Measurements from ENCODE around the gene PUM2. TPM values are rescaled to one million over a fixed set of nuclear protein-coding genes. Genes with fewer than 3 reads are reported as not detected.

The PUM2 gene
- total and polyA plus RNA-seq, 2 of the 13 experiments (the other 11 are each of a cell fraction or from before 2014, with no cell fraction given), result 69.6 to 69.8 TPM

GRCh38 chr2:20352581-20353216, 2.1 kb upstream of the PUM2 start:
- Histone ChIP-seq H3K36me3 (replicated peaks in 1 of 2; ENCODE audit: control insufficient read depth in 1 of 2, insufficient read depth in 2 of 2, low read length in 2 of 2) (peaks cover 0 to 2% of the 10 kb centered on the region in 2 experiments; a peak in 1 of 5 replicates), H3K9me3 (ENCODE audit: low read length) (no peaks in the 10 kb centered on the region), H3K4me2 (ENCODE audit: low read depth, low read length) (peak overlapping the region; percentile 99), H3K27me3 (ENCODE audit: control insufficient read depth in 1 of 2, insufficient read depth in 2 of 2, low read length in 2 of 2) (no peaks in the 10 kb centered on the region; a peak in 1 of 5 replicates), H3K79me2 (ENCODE audit: insufficient read depth, low read length) (peaks cover 28% of the 10 kb centered on the region), H3K4me3 (replicated peaks in 1 of 3; ENCODE audit: insufficient read depth in 1 of 3, low read depth in 2 of 3, low read length in 3 of 3) (peak overlapping the region; percentile 73 to 96 (median 83); a peak in 5 of 6 replicates), H3K9ac (ENCODE audit: insufficient read depth, low read depth, low read length) (peak overlapping the region; percentile 89), H3K4me1 (ENCODE audit: insufficient read depth, low read length) (peaks cover 43% of the 10 kb centered on the region), H4K20me1 (ENCODE audit: insufficient read depth, low read length) (peaks cover 24% of the 10 kb centered on the region), H3K27ac (ENCODE audit: extremely low read length, insufficient read depth, low read length) (no peak overlapping the region), H2AFZ (ENCODE audit: low read length) (peak overlapping the region; percentile 34)
- ATAC-seq (no peak), DNase-seq (ENCODE audit: low spot score) (no peak), FAIRE-seq (no peak)
- ChIA-PET POLR2A (interaction anchor here (1.0 to 2.8 kb wide), 10 partner anchors 8 to 244 kb away, joined by 3 to 13 read pairs (median 4); partner anchors contain the start of genes RHOB and SDC1), CTCF (ENCODE audit: low intra/inter-chr PET ratio, low total read pairs) (no interaction called here)
- 21% methylated on average over 5 of the region's 5 CpGs for WGBS (ENCODE audit: low lambda C conversion rate)
- in situ Hi-C loops (cut with HindIII; ENCODE audit: extremely low pct_ligation_motif_present, low pct_unique_long_range_greater_than_20kb) (no loop called here), intact Hi-C loops (cut with micrococcal nuclease; ENCODE audit: unreplicated experiment) (no loop called here)
- no TSS peak for BruUV-seq (replicated peaks)
- TF ChIP-seq DR1 (CRISPR knock-in tag; IDR thresholded peaks at IDR 0.05), result no peak
- no peak for TF ChIP-seq NR0B2 (CRISPR knock-in tag; IDR thresholded peaks at IDR 0.05)
- TF ChIP-seq BHLHE40 (IDR thresholded peaks at IDR 0.05; ENCODE audit: low read length), result peak; percentile 62; the same call in 1 of the 2 replicates
- TF ChIP-seq ZNF777 (CRISPR knock-in tag; IDR thresholded peaks at IDR 0.05), result no peak
- no peak for TF ChIP-seq IRF9 (CRISPR knock-in tag; IDR thresholded peaks at IDR 0.05; ENCODE audit: borderline replicate concordance)
- TF ChIP-seq MTA1 (CRISPR knock-in tag; IDR thresholded peaks at IDR 0.05; ENCODE audit: borderline replicate concordance), result no peak
- peak; percentile 10; the same call in 1 of the 2 replicates for TF ChIP-seq TFE3 (CRISPR knock-in tag; IDR thresholded peaks at IDR 0.05)
- 0 out of 2 replicates have a peak, but pooled peaks have one; percentile 6 for TF ChIP-seq ZSCAN29 (CRISPR knock-in tag; conservative IDR thresholded peaks at IDR 0.05)
- no peak for TF ChIP-seq AGO2 (optimal IDR thresholded peaks at IDR 0.05; ENCODE audit: low read depth, low read length)
- no peak for TF ChIP-seq XRCC5 (optimal IDR thresholded peaks at IDR 0.05; ENCODE audit: low read length)
- TF ChIP-seq SSRP1 (CRISPR knock-in tag; IDR thresholded peaks at IDR 0.05), result no peak
- no peak for TF ChIP-seq SIN3A (IDR thresholded peaks at IDR 0.05; ENCODE audit: borderline replicate concordance, low read depth, low read length)
- TF ChIP-seq LCORL (IDR thresholded peaks at IDR 0.05), result no peak
- TF ChIP-seq LCORL (CRISPR knock-in tag; IDR thresholded peaks at IDR 0.05), result peak; percentile 28; the same call in 1 of the 2 replicates
- no peak for TF ChIP-seq EP300 (IDR thresholded peaks at IDR 0.05; ENCODE audit: low read depth in 2 of 2, low read length in 2 of 2)
- no peak for TF ChIP-seq EP300 (CRISPR knock-in tag; IDR thresholded peaks at IDR 0.05; ENCODE audit: borderline replicate concordance)
- TF ChIP-seq ARID2 (CRISPR knock-in tag; IDR thresholded peaks at IDR 0.05; ENCODE audit: borderline replicate concordance), result peak; percentile 23; the same call in 1 of the 2 replicates
- TF ChIP-seq PRMT3 (CRISPR knock-in tag; IDR thresholded peaks at IDR 0.05; ENCODE audit: borderline replicate concordance, low read depth), result no peak
- TF ChIP-seq ELF4 (CRISPR knock-in tag; IDR thresholded peaks at IDR 0.05; ENCODE audit: borderline replicate concordance), result no peak
- no peak for TF ChIP-seq CC2D1A (CRISPR knock-in tag; IDR thresholded peaks at IDR 0.05)
- TF ChIP-seq NRL (CRISPR knock-in tag; IDR thresholded peaks at IDR 0.05; ENCODE audit: borderline replicate concordance), result no peak
- TF ChIP-seq KAT2B (IDR thresholded peaks at IDR 0.05; ENCODE audit: borderline replicate concordance, low read depth, low read length), result no peak
- 0 out of 2 replicates have a peak, but pooled peaks have one; percentile 0 for TF ChIP-seq ETV5 (CRISPR knock-in tag; IDR thresholded peaks at IDR 0.05; ENCODE audit: borderline replicate concordance)
